Measurements from ENCODE around the gene AP3D1.
A peak's percentile ranks its signal among the peaks of the same experiment; 100 is the strongest.
"Not testable (repeated sequence)": the region's sequence is repeated elsewhere in the genome, so short reads cannot be mapped to it uniquely, and the experiment has no call there.

The AP3D1 gene

DNA sequence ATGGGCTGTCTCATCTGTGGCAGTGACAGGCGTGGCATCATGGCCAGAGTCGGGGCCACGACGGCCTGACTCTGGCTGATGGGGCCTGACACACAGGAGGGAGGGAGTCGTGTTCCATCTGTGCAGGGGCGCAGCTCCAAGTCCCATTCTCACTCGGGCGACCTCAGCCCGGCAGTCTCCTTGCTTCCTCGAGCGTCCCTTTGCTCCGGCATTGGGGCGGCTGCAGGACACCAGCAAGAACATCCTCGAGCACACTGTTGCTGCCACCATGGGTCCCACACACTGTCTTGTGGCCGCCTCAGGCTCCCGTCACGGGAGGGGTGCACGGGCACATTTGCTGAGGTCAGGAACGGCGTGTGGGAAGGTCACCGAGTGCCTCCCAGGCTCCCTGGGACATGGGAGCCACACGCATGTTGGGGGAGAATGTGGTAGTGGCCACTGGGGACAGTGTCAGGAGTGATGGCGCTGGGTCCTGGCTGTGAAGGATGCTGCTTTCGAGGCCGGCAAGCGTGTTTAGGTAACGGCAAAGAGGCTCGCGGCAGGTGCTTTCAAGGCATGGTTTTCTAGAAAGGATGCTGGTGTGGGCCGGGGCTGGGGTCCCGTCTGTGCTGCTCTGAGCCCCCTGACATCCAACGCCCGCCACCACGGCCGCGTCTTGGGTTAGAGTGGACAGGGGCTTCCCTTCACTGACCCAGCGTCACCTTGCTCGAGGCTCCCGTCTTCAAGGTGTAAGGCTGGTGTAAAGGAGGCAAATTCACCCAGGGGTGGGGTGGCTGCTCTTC lies 51.2 kb downstream of the AP3D1 start:
- DNase-seq (ENCODE audit: low read depth), result no peak
- H3K4me3 ChIP-seq (ENCODE audit: low read depth, low read length), result no peak overlapping the region
- TF ChIP-seq, protein P1, sequence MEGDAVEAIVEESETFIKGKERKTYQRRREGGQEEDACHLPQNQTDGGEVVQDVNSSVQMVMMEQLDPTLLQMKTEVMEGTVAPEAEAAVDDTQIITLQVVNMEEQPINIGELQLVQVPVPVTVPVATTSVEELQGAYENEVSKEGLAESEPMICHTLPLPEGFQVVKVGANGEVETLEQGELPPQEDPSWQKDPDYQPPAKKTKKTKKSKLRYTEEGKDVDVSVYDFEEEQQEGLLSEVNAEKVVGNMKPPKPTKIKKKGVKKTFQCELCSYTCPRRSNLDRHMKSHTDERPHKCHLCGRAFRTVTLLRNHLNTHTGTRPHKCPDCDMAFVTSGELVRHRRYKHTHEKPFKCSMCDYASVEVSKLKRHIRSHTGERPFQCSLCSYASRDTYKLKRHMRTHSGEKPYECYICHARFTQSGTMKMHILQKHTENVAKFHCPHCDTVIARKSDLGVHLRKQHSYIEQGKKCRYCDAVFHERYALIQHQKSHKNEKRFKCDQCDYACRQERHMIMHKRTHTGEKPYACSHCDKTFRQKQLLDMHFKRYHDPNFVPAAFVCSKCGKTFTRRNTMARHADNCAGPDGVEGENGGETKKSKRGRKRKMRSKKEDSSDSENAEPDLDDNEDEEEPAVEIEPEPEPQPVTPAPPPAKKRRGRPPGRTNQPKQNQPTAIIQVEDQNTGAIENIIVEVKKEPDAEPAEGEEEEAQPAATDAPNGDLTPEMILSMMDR (IDR thresholded peaks at IDR 0.05; ENCODE audit: low read depth, low read length, missing control alignments), result no peak

DNA sequence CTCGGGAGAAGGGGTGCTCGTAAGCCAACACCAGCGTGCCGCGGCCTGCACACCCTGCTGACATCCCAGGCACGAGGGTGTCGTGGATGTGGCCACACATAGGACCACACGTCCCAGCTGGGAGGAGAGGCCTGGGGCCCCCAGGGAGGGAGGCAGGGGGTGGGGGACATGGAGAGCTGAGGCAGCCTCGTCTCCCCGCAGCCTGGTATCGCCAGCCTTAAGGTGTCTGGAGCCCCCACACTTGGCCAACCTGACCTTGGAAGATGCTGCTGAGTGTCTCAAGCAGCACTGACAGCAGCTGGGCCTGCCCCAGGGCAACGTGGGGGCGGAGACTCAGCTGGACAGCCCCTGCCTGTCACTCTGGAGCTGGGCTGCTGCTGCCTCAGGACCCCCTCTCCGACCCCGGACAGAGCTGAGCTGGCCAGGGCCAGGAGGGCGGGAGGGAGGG lies 52.3 kb downstream of the AP3D1 start:
- TF ChIP-seq, protein P1 (IDR thresholded peaks at IDR 0.05; ENCODE audit: low read depth, low read length, missing control alignments), result no peak
- H3K4me3 ChIP-seq (ENCODE audit: low read depth, low read length), result no peak overlapping the region
- DNase-seq (ENCODE audit: low read depth), result no peak

GRCh38 chr19:2097886-2098327 lies 53.5 kb downstream of the AP3D1 start:
- H3K4me3 ChIP-seq (ENCODE audit: low read depth, low read length), result peak overlapping the region; percentile 59; the same call in 1 of the 2 replicates
- TF ChIP-seq, protein P1 (IDR thresholded peaks at IDR 0.05; ENCODE audit: low read depth, low read length, missing control alignments), result no peak
- DNase-seq (ENCODE audit: low read depth), result no peak

DNA sequence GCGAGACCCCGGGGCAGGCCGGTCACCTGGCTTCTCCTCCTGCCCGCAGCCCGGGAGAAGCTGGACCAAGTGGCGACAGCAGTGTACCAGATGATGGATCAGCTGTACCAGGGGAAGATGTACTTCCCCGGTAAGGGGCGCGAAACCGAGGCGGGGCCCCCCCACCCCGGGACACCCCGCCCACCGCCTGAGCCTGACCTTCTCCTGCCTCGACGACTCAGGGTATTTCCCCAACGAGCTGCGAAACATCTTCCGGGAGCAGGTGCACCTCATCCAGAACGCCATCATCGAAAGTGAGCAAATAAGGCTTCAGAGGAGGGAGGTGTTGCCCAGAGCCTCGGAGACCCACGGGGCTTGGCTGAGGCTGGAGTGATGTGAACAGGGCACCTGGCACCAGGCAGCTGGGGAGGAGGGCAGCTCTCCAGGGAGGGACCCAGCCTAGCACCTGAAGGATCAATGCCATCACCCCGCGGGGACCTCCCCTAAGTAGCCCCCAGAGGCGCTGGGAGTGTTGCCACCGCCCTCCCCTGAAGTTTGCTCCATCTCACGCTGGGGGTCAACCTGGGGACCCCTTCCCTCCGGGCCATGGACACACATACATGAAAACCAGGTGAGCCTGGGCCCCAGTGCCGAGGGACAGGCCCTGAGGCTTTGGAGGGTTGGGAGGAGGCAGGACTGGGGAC lies 54.0 kb downstream of the AP3D1 start:
- DNase-seq (ENCODE audit: low read depth), result no peak
- TF ChIP-seq, protein P1 (IDR thresholded peaks at IDR 0.05; ENCODE audit: low read depth, low read length, missing control alignments), result no peak
- peak overlapping the region; percentile 59 for H3K4me3 ChIP-seq (ENCODE audit: low read depth, low read length)

- TF ChIP-seq, protein P1 (IDR thresholded peaks at IDR 0.05; ENCODE audit: low read depth, low read length, missing control alignments), result peak; percentile 46
Measured at GRCh38 chr19:2096480-2097202, 54.7 kb downstream of the AP3D1 start, which contains the start of gene IZUMO4. TSS of gene IZUMO4 (plus strand) at chr19:2096915. CDS start at chr19:2096946, 31 bp downstream.

DNA sequence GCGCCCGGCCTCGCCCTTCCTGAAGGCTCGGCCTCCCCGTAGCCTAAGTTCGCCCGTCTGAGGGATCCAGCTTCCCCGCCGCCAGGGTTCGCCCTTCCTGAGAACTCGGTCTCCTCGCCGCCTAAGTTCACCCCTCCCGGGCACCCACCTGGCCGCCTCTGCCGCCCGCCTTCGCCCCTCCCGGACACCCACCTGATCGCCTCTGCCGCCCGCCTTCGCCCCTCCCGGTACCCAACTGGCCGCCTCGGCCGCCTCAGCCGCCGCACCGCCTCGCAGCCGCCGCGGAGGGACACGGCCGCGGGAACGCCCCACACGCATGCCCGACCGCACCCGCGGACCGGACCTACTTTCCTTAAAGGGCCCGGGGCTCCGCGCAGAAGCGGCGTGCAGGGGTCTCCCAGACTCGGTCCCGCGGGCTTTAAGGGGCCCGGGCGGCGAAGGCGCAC lies 55.3 kb downstream of the AP3D1 start, which contains the start of gene MOB3A:
Gene MOB3A (minus strand): TSS at position 293 of the 446 bp plus-strand sequence. CDS start 17,766 bp downstream, outside the sequence.
- DNase-seq (ENCODE audit: low read depth), result no peak
- H3K4me3 ChIP-seq (ENCODE audit: low read depth, low read length), result peak within 1 kb of the TSS; percentile 89

More at GRCh38 chr19:2096480-2097202, 54.7 kb downstream of the AP3D1 start, which contains the start of gene IZUMO4:
- no peak for DNase-seq (ENCODE audit: low read depth)
- peak within 1 kb of the TSS; percentile 89 for H3K4me3 ChIP-seq (ENCODE audit: low read depth, low read length)

GRCh38 chr19:2091926-2092525 lies 59.3 kb downstream of the AP3D1 start:
- peak overlapping the region; percentile 89; the same call in 1 of the 2 replicates for H3K4me3 ChIP-seq (ENCODE audit: low read depth, low read length)
- not testable (repeated sequence) for DNase-seq (ENCODE audit: low read depth)

More for the DNA sequence above, 55.3 kb downstream of the AP3D1 start, which contains the start of gene MOB3A:
- TF ChIP-seq, protein P1 (IDR thresholded peaks at IDR 0.05; ENCODE audit: low read depth, low read length, missing control alignments), result peak; percentile 45

All from GM12864 (cell line).